A549 (cell line): ENCODE measurements around the gene UBE2O. TPM values are rescaled to one million over a fixed set of nuclear protein-coding genes. Genes with fewer than 3 reads are reported as not detected.

Experiments
- ATAC-seq, 2 experiments: fragments of 200-7000 bp in 1 of 2; fragments of >200 bp in 1 of 2; cut with Nextera tagmentation in 1 of 2; cut with Tn5 transposase in 1 of 2; 3 replicates each; pipeline versions ENCODE4 v1.8.0 to v1.9.1; 2018 to 2020; ENCODE audit warnings: mild to moderate bottlenecking in 1 of 2, moderate library complexity in 1 of 2
- CTCF ChIA-PET: fragments of 300-600 bp; sonication (Branson Sonifier 250); formaldehyde crosslinking; extraction: SDS; loops from one replicate; lab custom pipeline; 2021; ENCODE audit warnings: antibody characterized with exemption, inconsistent platforms; lab: Yijun Ruan, JAX
- POLR2A ChIA-PET: fragments of 350-600 bp; formaldehyde crosslinking; extraction: SDS; loops from one replicate; lab custom pipeline; 2021; ENCODE audit warnings: antibody characterized with exemption, inconsistent platforms; lab: Yijun Ruan, JAX
- DNase-seq, 2 experiments: peaks; one replicate each; pipeline versions ENCODE4 v3.0.0 to v3.0.0-alpha.2; 2011 to 2016; ENCODE audit warnings: low read depth in 1 of 2, low spot score in 1 of 2
- FAIRE-seq: peaks from 2 replicates; lab custom pipeline; 2011; peaks lifted over from hg19 to GRCh38; lab: Jason Lieb, UNC
- H3K27ac ChIP-seq, 2 experiments: fragments of >200 bp; sonication (Bioruptor Twin); formaldehyde crosslinking; 3 replicates each; pipeline ENCODE4 v1.5.1; 2016 to 2017
- H3K4me1 ChIP-seq: fragments of >200 bp; sonication (Bioruptor Twin); formaldehyde crosslinking; 3 replicates; pipeline ENCODE4 v1.6.1; 2016
- H3K4me2 ChIP-seq: fragments of >200 bp; sonication (Bioruptor Twin); formaldehyde crosslinking; 3 replicates; pipeline ENCODE4 v1.6.1; 2016
- H3K4me3 ChIP-seq: fragments of >200 bp; sonication (Bioruptor Twin); formaldehyde crosslinking; 3 replicates; pipeline ENCODE4 v1.5.1; 2016
- H3K9me3 ChIP-seq: fragments of >200 bp; sonication (Bioruptor Twin); formaldehyde crosslinking; 3 replicates; pipeline ENCODE4 v1.6.1; 2016
- CHD4 ChIP-seq: fragments of 200-600 bp; sonication (generic); IDR thresholded peaks from 2 replicates; pipeline ENCODE4 v1.6.1; 2016; ENCODE audit warnings: antibody characterized with exemption, mild to moderate bottlenecking, borderline replicate concordance
- EHMT2 ChIP-seq: fragments of 200-600 bp; sonication (generic); IDR thresholded peaks from 2 replicates; pipeline ENCODE4 v1.6.1; 2016; ENCODE audit warnings: antibody characterized with exemption, low read depth, mild to moderate bottlenecking, moderate library complexity
- EP300 ChIP-seq, 2 experiments: fragments of >200 bp; sonication (Bioruptor Twin); formaldehyde crosslinking; IDR thresholded peaks; 2 replicates in 1 of 2; 3 replicates in 1 of 2; pipeline ENCODE4 v1.6.1; 2016 to 2017
- ESRRA ChIP-seq: fragments of 150-350 bp; IDR thresholded peaks from 2 replicates; pipeline ENCODE4 v1.6.1; 2014; ENCODE audit warnings: mild to moderate bottlenecking, low read length, borderline replicate concordance
- FOSB ChIP-seq: fragments of 250-450 bp; sonication (Bioruptor Pico); IDR thresholded peaks from 2 replicates; pipeline ENCODE4 v1.5.0; 2020; ENCODE audit warnings: mild to moderate bottlenecking, moderate library complexity
- FOSL2 ChIP-seq, 2 experiments: fragments of 450-650 bp in 1 of 2; fragments of >200 bp in 1 of 2; sonication (Bioruptor Twin) in 1 of 2; formaldehyde crosslinking; IDR thresholded peaks; 2 replicates each; pipeline versions ENCODE4 v1.5.0 to v1.6.1; 2016 to 2020; ENCODE audit warnings: mild to moderate bottlenecking in 1 of 2, moderate library complexity in 1 of 2
- FOXS1 ChIP-seq: fragments of 250-450 bp; sonication (Bioruptor Pico); IDR thresholded peaks from 2 replicates; pipeline ENCODE4 v1.5.0; 2020; ENCODE audit warnings: mild to moderate bottlenecking, moderate library complexity
- HDAC2 ChIP-seq: fragments of 200-600 bp; sonication (generic); IDR thresholded peaks from 2 replicates; pipeline ENCODE4 v1.6.1; 2016
- HOXA7 ChIP-seq: fragments of 250-450 bp; sonication (Bioruptor Pico); IDR thresholded peaks from 2 replicates; pipeline ENCODE4 v1.5.0; 2020; ENCODE audit warnings: mild to moderate bottlenecking, moderate library complexity
- HOXB5 ChIP-seq: fragments of 250-450 bp; sonication (Bioruptor Pico); IDR thresholded peaks from 2 replicates; pipeline ENCODE4 v1.5.0; 2020; ENCODE audit warnings: mild to moderate bottlenecking, moderate library complexity
- NPAS2 ChIP-seq: fragments of 250-450 bp; sonication (Bioruptor Pico); IDR thresholded peaks from 2 replicates; pipeline ENCODE4 v1.8.0; 2022; ENCODE audit warnings: mild to moderate bottlenecking, moderate library complexity, borderline replicate concordance
- PHF8 ChIP-seq: fragments of 200-600 bp; sonication (generic); IDR thresholded peaks from 2 replicates; pipeline ENCODE4 v1.6.1; 2016; ENCODE audit warnings: low read depth, mild to moderate bottlenecking, antibody characterized with exemption, moderate library complexity, borderline replicate concordance
- RAD21 ChIP-seq, 2 experiments: fragments of >200 bp in 1 of 2; sonication (Bioruptor Twin) in 1 of 2; formaldehyde crosslinking in 1 of 2; IDR thresholded peaks in 1 of 2; conservative IDR thresholded peaks in 1 of 2; 2 replicates in 1 of 2; 3 replicates in 1 of 2; pipeline ENCODE4 v1.6.1; 2012 to 2018; ENCODE audit warnings: inconsistent platforms in 1 of 2
- RFX5 ChIP-seq: fragments of 450-650 bp; IDR thresholded peaks from 2 replicates; pipeline ENCODE4 v1.7.1; 2014; ENCODE audit warnings: antibody characterized with exemption, mild to moderate bottlenecking, moderate library complexity
- SREBF2 ChIP-seq: fragments of 450-650 bp; IDR thresholded peaks from 2 replicates; pipeline ENCODE4 v1.6.1; 2014; ENCODE audit warnings: mild to moderate bottlenecking, moderate library complexity
- ZNF302 ChIP-seq: fragments of 250-450 bp; sonication (Bioruptor Pico); IDR thresholded peaks from 2 replicates; pipeline ENCODE4 v1.9.0; 2021; ENCODE audit warnings: inconsistent platforms, mild to moderate bottlenecking, moderate library complexity
- WGBS: methylation state at CpG from one replicate; pipeline ENCODE4 v1.1.6; 2017; ENCODE audit errors: missing lambda C conversion rate; 5-methylcytosine and 5-hydroxymethylcytosine counted together
- polyA plus RNA-seq, 4 experiments: library from polyadenylated mRNA; depleted of rRNA in 3 of 4; stranded (reverse); fragments of >200 nt; fragmentation: RNase III in 1 of 4; extraction: RNeasy Plus Mini Kit Qiagen cat#74134 plus additional on column Dnase treatment in 1 of 4; gene quantifications; 2 replicates in 3 of 4; 3 replicates in 1 of 4; pipeline ENCODE4 v1.2.3, GENCODE V29; 2011 to 2017
- TF ChIP-seq, protein P1 (sequence below): fragments of 250-450 bp; sonication (Bioruptor Pico); IDR thresholded peaks from 2 replicates; pipeline ENCODE4 v1.5.0; 2020; ENCODE audit warnings: low read depth, mild to moderate bottlenecking, moderate library complexity
- TF ChIP-seq, protein P2 (sequence below): fragments of 450-650 bp; IDR thresholded peaks from 2 replicates; pipeline ENCODE4 v1.6.1; 2014; ENCODE audit warnings: antibody characterized with exemption
- TF ChIP-seq, protein P3 (sequence below): IDR thresholded peaks from 2 replicates; pipeline ENCODE4 v1.6.1; 2012
- TF ChIP-seq, protein P4 (sequence below): fragments of >200 bp; sonication (Bioruptor Twin); formaldehyde crosslinking; IDR thresholded peaks from 2 replicates; pipeline ENCODE4 v1.6.1; 2016

The UBE2O gene
- polyA plus RNA-seq, 2 of the 4 experiments (the other 2 are of a cell fraction) = 22.0 to 25.7 TPM

DNA sequence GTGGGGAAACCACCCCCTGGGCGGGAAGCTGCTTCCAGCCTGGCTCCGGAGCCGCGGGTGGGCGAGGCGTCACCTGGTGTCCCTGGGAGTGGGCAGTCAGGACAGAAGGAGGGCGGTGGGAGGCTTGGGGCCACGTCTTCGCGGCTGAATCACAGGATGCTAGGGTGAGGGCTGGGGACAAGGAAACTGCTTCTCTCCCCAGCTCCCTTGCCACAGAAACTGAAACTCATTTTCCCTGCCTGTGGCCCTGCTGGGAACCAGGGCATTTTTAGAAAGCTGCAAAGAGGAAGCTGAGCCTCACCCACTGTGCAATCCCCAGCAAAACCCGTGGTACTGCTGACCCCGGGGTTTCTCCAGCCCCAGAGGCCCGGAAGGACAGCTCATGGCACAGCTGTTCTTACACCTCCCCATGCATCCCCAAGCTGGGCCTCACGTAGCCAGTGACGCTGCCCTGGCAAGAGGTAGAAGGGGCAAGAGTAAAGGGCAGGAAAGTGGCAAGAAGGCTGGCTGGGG is 40.1 kb upstream of the UBE2O start:
- ChIA-PET POLR2A (no interaction called here), CTCF (interaction anchor here (0.6 to 64.5 kb wide), 8 partner anchors 7 to 117 kb away, joined by 3 to 1994 read pairs (median 6); partner anchors contain the start of genes AANAT and UBE2O)
- FAIRE-seq (no peak), DNase-seq (no peak), ATAC-seq (no peak)
- TF ChIP-seq FOSB (CRISPR knock-in tag) = no peak
- no peak for TF ChIP-seq CHD4
- TF ChIP-seq HOXA7 (CRISPR knock-in tag) = no peak
- TF ChIP-seq, protein P1, sequence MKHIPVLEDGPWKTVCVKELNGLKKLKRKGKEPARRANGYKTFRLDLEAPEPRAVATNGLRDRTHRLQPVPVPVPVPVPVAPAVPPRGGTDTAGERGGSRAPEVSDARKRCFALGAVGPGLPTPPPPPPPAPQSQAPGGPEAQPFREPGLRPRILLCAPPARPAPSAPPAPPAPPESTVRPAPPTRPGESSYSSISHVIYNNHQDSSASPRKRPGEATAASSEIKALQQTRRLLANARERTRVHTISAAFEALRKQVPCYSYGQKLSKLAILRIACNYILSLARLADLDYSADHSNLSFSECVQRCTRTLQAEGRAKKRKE (CRISPR knock-in tag) = no peak
- TF ChIP-seq EP300 (IDR thresholded peaks at IDR 0.05) = no peak
- TF ChIP-seq, protein P2, sequence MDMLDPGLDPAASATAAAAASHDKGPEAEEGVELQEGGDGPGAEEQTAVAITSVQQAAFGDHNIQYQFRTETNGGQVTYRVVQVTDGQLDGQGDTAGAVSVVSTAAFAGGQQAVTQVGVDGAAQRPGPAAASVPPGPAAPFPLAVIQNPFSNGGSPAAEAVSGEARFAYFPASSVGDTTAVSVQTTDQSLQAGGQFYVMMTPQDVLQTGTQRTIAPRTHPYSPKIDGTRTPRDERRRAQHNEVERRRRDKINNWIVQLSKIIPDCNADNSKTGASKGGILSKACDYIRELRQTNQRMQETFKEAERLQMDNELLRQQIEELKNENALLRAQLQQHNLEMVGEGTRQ = no peak
- TF ChIP-seq, protein P3, sequence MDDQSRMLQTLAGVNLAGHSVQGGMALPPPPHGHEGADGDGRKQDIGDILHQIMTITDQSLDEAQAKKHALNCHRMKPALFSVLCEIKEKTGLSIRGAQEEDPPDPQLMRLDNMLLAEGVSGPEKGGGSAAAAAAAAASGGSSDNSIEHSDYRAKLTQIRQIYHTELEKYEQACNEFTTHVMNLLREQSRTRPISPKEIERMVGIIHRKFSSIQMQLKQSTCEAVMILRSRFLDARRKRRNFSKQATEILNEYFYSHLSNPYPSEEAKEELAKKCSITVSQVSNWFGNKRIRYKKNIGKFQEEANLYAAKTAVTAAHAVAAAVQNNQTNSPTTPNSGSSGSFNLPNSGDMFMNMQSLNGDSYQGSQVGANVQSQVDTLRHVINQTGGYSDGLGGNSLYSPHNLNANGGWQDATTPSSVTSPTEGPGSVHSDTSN = no peak
- no peak for TF ChIP-seq RFX5
- TF ChIP-seq FOXS1 (CRISPR knock-in tag) = no peak
- no peak for TF ChIP-seq HDAC2
- no peak overlapping the region for H3K4me3 ChIP-seq
- no peaks in the 10 kb centered on the region for H3K9me3 ChIP-seq
- H3K4me1 ChIP-seq = peaks cover 29% of the 10 kb centered on the region
- peak overlapping the region in 1 of 2 experiments; percentile 62; a peak in 3 of 6 replicates for H3K27ac ChIP-seq
- no peak overlapping the region for H3K4me2 ChIP-seq
- WGBS = 63% methylated on average over 15 of the region's 15 CpGs

DNA sequence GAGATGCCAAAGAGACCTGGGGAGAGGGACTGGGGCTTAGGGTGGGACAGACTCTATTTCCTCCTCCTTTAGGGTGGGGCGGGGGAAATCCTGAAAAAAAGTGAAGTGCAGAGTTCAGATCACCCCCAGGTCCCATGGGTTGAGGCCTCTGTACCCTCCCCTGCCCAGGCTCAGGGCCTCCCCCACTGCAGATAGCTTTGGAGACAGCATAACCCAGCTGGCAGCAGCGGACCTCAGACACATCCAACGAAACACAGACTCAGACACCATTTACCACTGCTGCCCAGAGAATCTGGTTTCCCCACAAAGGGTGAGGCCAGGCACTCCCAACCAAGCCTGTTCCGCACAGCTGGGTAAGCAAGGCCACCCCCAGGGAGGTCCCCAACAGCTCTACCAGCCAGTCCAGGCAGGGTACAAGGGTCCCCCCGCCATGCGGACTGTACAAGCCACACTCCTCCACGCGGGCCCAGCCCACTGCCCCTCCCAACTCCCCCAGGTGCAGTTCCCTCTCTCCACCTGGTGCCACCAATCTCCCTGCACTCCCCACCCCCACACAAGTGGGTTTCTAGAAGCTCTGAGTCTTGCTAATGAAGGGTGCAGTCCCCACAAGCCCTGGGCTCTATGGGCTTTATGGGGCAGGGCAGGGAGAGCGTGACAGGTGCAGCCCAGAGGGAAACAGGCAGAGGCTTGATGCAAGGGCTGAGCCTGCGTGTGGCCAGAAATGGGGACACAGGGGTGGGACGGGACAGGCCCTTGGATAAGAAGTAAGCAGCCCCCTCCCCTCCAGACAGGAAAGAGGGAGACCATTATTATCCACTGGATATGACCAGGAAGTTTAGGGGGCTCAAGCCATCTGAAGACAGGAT is 39.4 kb upstream of the UBE2O start:
- CTCF ChIA-PET = interaction anchor here (0.6 to 64.5 kb wide), 8 partner anchors 8 to 224 kb away, joined by 3 to 1994 read pairs (median 6); partner anchors contain the start of genes AANAT and UBE2O
- H3K4me1 ChIP-seq = peaks cover 22% of the 10 kb centered on the region
- POLR2A ChIA-PET = no interaction called here
- H3K4me2 ChIP-seq = no peak overlapping the region
- FAIRE-seq = no peak
- H3K4me3 ChIP-seq = no peak overlapping the region
- H3K27ac ChIP-seq = peak overlapping the region in 1 of 2 experiments; percentile 9; a peak in 1 of 6 replicates
- no peaks in the 10 kb centered on the region for H3K9me3 ChIP-seq
- ATAC-seq = peak in 1 of 2 experiments; percentile 4; a peak in 2 of 6 replicates
- 89% methylated on average over 11 of the region's 11 CpGs for WGBS
- no peak for TF ChIP-seq EHMT2
- no peak for TF ChIP-seq NPAS2 (CRISPR knock-in tag)
- TF ChIP-seq RAD21 (conservative IDR thresholded peaks at IDR 0.05 in 1 of 2, IDR thresholded peaks at IDR 0.05 in 1 of 2) = no peak
- no peak for TF ChIP-seq FOSL2 (IDR thresholded peaks at IDR 0.05)
- no peak for TF ChIP-seq FOSL2 (CRISPR knock-in tag; IDR thresholded peaks at IDR 0.05)
- no peak for TF ChIP-seq EP300 (IDR thresholded peaks at IDR 0.05)
- TF ChIP-seq HOXB5 (CRISPR knock-in tag) = no peak
- no peak for TF ChIP-seq ZNF302 (CRISPR knock-in tag)
- TF ChIP-seq, protein P4, sequence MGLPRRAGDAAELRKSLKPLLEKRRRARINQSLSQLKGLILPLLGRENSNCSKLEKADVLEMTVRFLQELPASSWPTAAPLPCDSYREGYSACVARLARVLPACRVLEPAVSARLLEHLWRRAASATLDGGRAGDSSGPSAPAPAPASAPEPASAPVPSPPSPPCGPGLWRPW = no peak
- no peak for TF ChIP-seq PHF8
- no peak for TF ChIP-seq ESRRA
- TF ChIP-seq, protein P3 = no peak
- no peak for TF ChIP-seq SREBF2
- DNase-seq = no peak
